ENCODE measurements around the gene FA2H.

FA2H gene

DNA sequence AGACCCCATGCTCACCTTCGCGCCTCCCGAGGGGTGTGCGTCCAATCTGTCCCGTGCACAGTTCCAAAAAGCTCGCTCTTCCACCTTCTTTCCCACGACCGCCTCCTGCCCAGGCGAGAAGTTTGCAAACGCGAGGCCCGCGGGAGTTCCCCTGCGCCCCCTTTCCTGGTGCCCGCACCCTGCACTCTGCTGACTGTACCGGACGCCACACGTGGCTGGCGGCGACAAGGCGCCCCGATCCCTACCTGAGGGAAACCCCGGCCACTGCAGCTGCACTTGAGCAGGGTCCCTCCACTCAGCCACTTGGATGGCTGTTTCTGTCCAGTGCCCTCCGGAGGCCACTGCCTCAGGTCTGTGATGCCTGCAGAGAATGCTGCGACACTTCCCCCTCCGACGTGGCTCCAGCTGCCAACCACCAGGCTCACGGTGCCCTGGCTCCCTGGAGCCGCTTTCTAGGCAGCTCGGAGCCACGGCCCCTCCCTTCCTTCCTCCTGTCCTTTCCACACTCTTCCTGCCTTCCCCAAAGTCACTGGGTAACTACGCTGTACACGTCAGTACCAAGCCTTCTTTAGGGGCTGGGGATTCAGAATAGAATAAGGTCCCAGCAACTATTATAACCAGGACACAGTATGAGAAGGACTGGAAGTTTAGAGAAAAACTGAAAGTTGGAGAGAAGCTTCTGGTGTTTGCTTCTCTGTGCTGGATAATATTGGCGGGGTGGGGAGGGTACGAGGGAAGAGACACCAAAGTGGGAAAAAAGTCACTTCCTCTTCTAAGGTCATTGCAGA is 74.0 kb downstream of the FA2H start, which contains the start of gene MLKL:
TSS of gene MLKL (minus strand) at position 425 of the 788 bp plus-strand sequence. CDS start 5,105 bp downstream, outside the sequence.
- H3K4me3 ChIP-seq (replicated peaks; ENCODE audit: insufficient read depth, low read length), result peak within 1 kb of the TSS; percentile 84
- DNase-seq (ENCODE audit: low read depth in 1 of 2, low spot score in 1 of 2), result peak; percentile 86 to 88
- H3K27me3 ChIP-seq (ENCODE audit: insufficient read depth, poor library complexity, severe bottlenecking), result no peaks in the 10 kb centered on the region
- peak within 1 kb of the TSS; percentile 91 for H3K27ac ChIP-seq (replicated peaks)
- TF ChIP-seq POLR2AphosphoS5 (IDR thresholded peaks at IDR 0.05; ENCODE audit: low read depth) (peak; percentile 82), GABPA (IDR thresholded peaks at IDR 0.05; ENCODE audit: low read depth) (peak; percentile 66), SPI1 (IDR thresholded peaks at IDR 0.05; ENCODE audit: borderline replicate concordance, low read depth) (peak; percentile 97)
- TF ChIP-seq, protein P1, sequence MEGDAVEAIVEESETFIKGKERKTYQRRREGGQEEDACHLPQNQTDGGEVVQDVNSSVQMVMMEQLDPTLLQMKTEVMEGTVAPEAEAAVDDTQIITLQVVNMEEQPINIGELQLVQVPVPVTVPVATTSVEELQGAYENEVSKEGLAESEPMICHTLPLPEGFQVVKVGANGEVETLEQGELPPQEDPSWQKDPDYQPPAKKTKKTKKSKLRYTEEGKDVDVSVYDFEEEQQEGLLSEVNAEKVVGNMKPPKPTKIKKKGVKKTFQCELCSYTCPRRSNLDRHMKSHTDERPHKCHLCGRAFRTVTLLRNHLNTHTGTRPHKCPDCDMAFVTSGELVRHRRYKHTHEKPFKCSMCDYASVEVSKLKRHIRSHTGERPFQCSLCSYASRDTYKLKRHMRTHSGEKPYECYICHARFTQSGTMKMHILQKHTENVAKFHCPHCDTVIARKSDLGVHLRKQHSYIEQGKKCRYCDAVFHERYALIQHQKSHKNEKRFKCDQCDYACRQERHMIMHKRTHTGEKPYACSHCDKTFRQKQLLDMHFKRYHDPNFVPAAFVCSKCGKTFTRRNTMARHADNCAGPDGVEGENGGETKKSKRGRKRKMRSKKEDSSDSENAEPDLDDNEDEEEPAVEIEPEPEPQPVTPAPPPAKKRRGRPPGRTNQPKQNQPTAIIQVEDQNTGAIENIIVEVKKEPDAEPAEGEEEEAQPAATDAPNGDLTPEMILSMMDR (IDR thresholded peaks at IDR 0.05; ENCODE audit: insufficient read depth, low read length), result no peak
- TF ChIP-seq, protein P2, sequence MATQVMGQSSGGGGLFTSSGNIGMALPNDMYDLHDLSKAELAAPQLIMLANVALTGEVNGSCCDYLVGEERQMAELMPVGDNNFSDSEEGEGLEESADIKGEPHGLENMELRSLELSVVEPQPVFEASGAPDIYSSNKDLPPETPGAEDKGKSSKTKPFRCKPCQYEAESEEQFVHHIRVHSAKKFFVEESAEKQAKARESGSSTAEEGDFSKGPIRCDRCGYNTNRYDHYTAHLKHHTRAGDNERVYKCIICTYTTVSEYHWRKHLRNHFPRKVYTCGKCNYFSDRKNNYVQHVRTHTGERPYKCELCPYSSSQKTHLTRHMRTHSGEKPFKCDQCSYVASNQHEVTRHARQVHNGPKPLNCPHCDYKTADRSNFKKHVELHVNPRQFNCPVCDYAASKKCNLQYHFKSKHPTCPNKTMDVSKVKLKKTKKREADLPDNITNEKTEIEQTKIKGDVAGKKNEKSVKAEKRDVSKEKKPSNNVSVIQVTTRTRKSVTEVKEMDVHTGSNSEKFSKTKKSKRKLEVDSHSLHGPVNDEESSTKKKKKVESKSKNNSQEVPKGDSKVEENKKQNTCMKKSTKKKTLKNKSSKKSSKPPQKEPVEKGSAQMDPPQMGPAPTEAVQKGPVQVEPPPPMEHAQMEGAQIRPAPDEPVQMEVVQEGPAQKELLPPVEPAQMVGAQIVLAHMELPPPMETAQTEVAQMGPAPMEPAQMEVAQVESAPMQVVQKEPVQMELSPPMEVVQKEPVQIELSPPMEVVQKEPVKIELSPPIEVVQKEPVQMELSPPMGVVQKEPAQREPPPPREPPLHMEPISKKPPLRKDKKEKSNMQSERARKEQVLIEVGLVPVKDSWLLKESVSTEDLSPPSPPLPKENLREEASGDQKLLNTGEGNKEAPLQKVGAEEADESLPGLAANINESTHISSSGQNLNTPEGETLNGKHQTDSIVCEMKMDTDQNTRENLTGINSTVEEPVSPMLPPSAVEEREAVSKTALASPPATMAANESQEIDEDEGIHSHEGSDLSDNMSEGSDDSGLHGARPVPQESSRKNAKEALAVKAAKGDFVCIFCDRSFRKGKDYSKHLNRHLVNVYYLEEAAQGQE (IDR thresholded peaks at IDR 0.05; ENCODE audit: insufficient replicate concordance, low read depth), result peak; percentile 9

DNA sequence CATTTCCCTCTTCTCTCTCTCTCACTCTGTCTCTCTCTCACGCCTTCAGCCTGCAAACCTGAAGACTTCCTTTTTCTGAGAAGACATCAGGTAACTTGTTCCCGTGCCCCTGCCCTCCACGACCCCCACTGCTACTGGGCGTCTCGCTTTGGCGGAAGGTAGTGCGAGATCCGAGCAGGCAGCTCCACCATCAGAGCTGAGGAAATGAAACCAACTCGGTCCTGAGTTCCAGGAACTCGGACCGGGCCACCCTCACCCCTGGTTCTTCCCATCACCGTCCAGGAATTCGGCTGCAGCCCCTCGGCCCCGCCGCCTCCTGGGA is 74.5 kb downstream of the FA2H start:
- TF ChIP-seq SPI1 (IDR thresholded peaks at IDR 0.05; ENCODE audit: borderline replicate concordance, low read depth) (peak; percentile 48; the same call in 1 of the 2 replicates), GABPA (IDR thresholded peaks at IDR 0.05; ENCODE audit: low read depth) (no peak)
- H3K27ac ChIP-seq (replicated peaks), result peak overlapping the region; percentile 91
- H3K4me3 ChIP-seq (replicated peaks; ENCODE audit: insufficient read depth, low read length), result peak overlapping the region; percentile 84
- no peaks in the 10 kb centered on the region for H3K27me3 ChIP-seq (ENCODE audit: insufficient read depth, poor library complexity, severe bottlenecking)
- peak in 1 of 2 experiments; percentile 38 for DNase-seq (ENCODE audit: low read depth in 1 of 2, low spot score in 1 of 2)

DNA sequence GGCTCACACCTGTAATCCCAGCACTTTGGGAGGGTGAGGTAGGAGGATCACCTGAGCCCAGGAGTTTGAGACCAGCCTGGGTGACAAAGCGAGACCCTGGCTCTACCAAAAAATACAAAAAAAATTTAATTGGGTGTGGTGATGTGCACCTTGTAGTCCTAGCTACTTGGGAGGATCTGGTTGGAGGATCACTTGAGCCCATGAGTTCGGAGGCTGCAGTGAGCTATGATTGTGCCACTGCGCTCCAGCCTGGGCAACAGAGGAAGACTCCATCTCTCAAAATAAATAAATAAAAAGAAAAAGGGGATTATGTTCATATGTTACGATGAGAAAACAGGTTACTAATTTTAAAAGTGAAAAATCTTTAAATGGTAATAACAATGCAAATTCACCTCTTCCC is 75.0 kb downstream of the FA2H start:
- peak overlapping the region; percentile 91 for H3K27ac ChIP-seq (replicated peaks)
- H3K27me3 ChIP-seq (ENCODE audit: insufficient read depth, poor library complexity, severe bottlenecking), result no peaks in the 10 kb centered on the region
- DNase-seq (ENCODE audit: low read depth in 1 of 2, low spot score in 1 of 2), result no peak
- H3K4me3 ChIP-seq (replicated peaks; ENCODE audit: insufficient read depth, low read length), result peak overlapping the region; percentile 84
- TF ChIP-seq, protein P1 (IDR thresholded peaks at IDR 0.05; ENCODE audit: insufficient read depth, low read length), result no peak
- TF ChIP-seq SPI1 (IDR thresholded peaks at IDR 0.05; ENCODE audit: borderline replicate concordance, low read depth) (no peak), POLR2AphosphoS5 (IDR thresholded peaks at IDR 0.05; ENCODE audit: low read depth) (no peak), GABPA (IDR thresholded peaks at IDR 0.05; ENCODE audit: low read depth) (no peak)
- TF ChIP-seq, protein P2 (IDR thresholded peaks at IDR 0.05; ENCODE audit: insufficient replicate concordance, low read depth), result no peak

DNA sequence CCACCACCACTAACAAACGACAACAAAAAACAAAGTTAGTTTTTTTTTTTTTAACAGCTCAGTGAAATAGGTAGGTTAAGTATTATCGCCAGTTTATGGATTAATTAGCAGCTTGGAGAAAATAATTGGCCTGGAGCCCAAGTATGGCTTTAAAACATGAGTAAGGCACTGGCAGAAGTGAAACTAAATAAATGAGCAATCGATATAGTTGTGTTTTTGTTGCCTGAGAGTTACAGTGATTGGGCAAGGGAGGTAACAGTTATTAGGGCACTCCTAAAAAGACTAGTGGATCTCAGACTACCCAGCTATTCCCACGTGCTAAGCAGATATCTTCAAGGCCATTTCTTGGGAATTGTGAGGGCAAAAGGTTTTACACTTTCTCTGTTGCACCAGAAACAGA is 76.4 kb downstream of the FA2H start:
- H3K4me3 ChIP-seq (replicated peaks; ENCODE audit: insufficient read depth, low read length), result peak overlapping the region; percentile 84
- H3K27me3 ChIP-seq (ENCODE audit: insufficient read depth, poor library complexity, severe bottlenecking), result no peaks in the 10 kb centered on the region
- TF ChIP-seq GABPA (IDR thresholded peaks at IDR 0.05; ENCODE audit: low read depth) (no peak), POLR2AphosphoS5 (IDR thresholded peaks at IDR 0.05; ENCODE audit: low read depth) (no peak), SPI1 (IDR thresholded peaks at IDR 0.05; ENCODE audit: borderline replicate concordance, low read depth) (no peak)
- TF ChIP-seq, protein P2 (IDR thresholded peaks at IDR 0.05; ENCODE audit: insufficient replicate concordance, low read depth), result no peak
- TF ChIP-seq, protein P1 (IDR thresholded peaks at IDR 0.05; ENCODE audit: insufficient read depth, low read length), result no peak
- no peak for DNase-seq (ENCODE audit: low read depth in 1 of 2, low spot score in 1 of 2)
- H3K27ac ChIP-seq (replicated peaks), result no peak overlapping the region

Data from HL-60 (cell line).